Measurements from ENCODE around the gene DGKG. TPM values are rescaled to one million over a fixed set of nuclear protein-coding genes. Genes with fewer than 3 reads are reported as not detected.

The DGKG gene
- total and polyA plus RNA-seq, 2 of the 8 experiments (the other 6 are each of a cell fraction or from before 2014, with no cell fraction given): 0.30 to 0.48 TPM

DNA sequence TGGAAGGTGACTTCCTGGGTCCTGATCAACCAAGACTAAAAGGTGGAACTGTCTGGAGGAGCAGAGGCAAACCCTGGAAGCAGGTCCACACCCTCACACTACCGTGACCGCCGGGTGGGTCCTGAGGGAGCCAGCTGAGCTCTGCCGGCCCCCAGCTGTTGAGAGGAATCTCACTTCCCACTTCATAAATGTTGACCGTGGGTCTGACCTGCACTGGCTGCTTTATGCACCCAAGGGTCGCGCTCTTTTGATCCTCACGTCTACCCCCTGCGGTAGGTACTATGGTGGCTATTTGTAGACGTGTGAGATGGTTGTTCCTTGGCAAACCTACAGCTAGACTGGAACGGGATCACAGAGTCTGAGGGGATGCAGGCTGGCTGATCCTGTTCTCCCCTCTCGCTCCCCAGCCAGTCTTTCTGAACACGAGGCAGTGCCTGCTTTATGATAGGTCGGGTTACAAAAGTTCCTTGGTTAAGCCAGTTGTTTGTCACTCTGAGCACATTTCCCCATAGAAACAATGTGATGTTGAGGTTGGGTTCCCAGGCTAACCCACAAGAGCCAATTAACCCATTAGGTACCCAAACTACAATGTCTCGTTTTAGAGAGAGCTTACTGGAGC lies 140.2 kb downstream of the DGKG start:
- H3K79me1 ChIP-seq (ENCODE audit: low read depth, low read length): no peaks in the 10 kb centered on the region
- H2BK5ac ChIP-seq (ENCODE audit: low read depth, low read length): no peak overlapping the region
- H3K9me3 ChIP-seq (ENCODE audit: insufficient read depth in 2 of 2, low read depth in 1 of 2, low read length in 1 of 2): no peaks in the 10 kb centered on the region
- H4K8ac ChIP-seq (ENCODE audit: extremely low read depth, insufficient read depth, low read length): no peak overlapping the region
- H3K14ac ChIP-seq (ENCODE audit: insufficient read length): no peak overlapping the region
- peaks cover 0 to 2% (median 0%) of the 10 kb centered on the region in 4 experiments; a peak in 1 of 7 replicates for H3K27me3 ChIP-seq (replicated peaks in 1 of 4; ENCODE audit: control insufficient read depth in 3 of 4, extremely low read depth in 1 of 4, insufficient read depth in 3 of 4, low read length in 3 of 4)
- no peak overlapping the region for H3K4me2 ChIP-seq (ENCODE audit: insufficient read depth in 1 of 2, low read depth in 2 of 2, low read length in 2 of 2)
- H3K36me3 ChIP-seq (ENCODE audit: control insufficient read depth in 2 of 4, insufficient read depth in 4 of 4, low read length in 3 of 4): no peaks in the 10 kb centered on the region
- no peaks in the 10 kb centered on the region for H4K20me1 ChIP-seq (replicated peaks in 1 of 2; ENCODE audit: control insufficient read depth in 1 of 2, insufficient read depth in 2 of 2, low read length in 2 of 2)
- H2BK15ac ChIP-seq (ENCODE audit: low read length): no peak overlapping the region; the same call in 1 of the 2 replicates
- H2AFZ ChIP-seq (ENCODE audit: low read length): no peak overlapping the region
- H2BK20ac ChIP-seq (ENCODE audit: low read length): no peak overlapping the region
- H3K23me2 ChIP-seq (ENCODE audit: low read depth, low read length): no peaks in the 10 kb centered on the region
- TF ChIP-seq KDM1A (IDR thresholded peaks at IDR 0.05; ENCODE audit: borderline replicate concordance, low read length) (no peak), TAF1 (IDR thresholded peaks at IDR 0.05; ENCODE audit: low read depth, low read length) (no peak), POLR2AphosphoS5 (IDR thresholded peaks at IDR 0.05; ENCODE audit: low read depth, low read length) (no peak)
- H4K91ac ChIP-seq (replicated peaks; ENCODE audit: insufficient read length, low read length): no peak overlapping the region
- no peak overlapping the region for H2BK120ac ChIP-seq (replicated peaks; ENCODE audit: low read depth, low read length)
- H3K56ac ChIP-seq (replicated peaks; ENCODE audit: insufficient read length, low read depth, low read length): no peak overlapping the region
- no peak overlapping the region for H4K5ac ChIP-seq (ENCODE audit: insufficient read length, low read depth, low read length)
- WGBS, 2 experiments (ENCODE audit: extremely low coverage in 1 of 2, insufficient coverage in 1 of 2, insufficient read length in 1 of 2, insufficient replicate concordance in 2 of 2, low coverage in 1 of 2, low lambda C conversion rate in 2 of 2, missing lambda C conversion rate in 1 of 2): 86% methylated on average over 15 of the region's 15 CpGs; no CpG with 5 or more reads in 1 of the 2 experiments
- no peaks in the 10 kb centered on the region for H3K4me1 ChIP-seq (replicated peaks in 1 of 4; ENCODE audit: control insufficient read depth in 3 of 4, insufficient read depth in 4 of 4, low read length in 3 of 4)
- no peak overlapping the region for H3K27ac ChIP-seq (ENCODE audit: low read depth, low read length)
- no peak overlapping the region for H3K18ac ChIP-seq (ENCODE audit: extremely low read depth, low read length)
- POLR2A ChIA-PET (ENCODE audit: partially characterized antibody): interaction anchor here (1.2 to 1.7 kb wide), 2 partner anchors 14 to 318 kb away, joined by 3 to 5 read pairs; no protein-coding TSS in a partner anchor
- FAIRE-seq: no peak
- H2AK5ac ChIP-seq (ENCODE audit: low read depth, low read length): no peak overlapping the region
- no peak overlapping the region for H3K4me3 ChIP-seq (ENCODE audit: extremely low read depth in 1 of 4, insufficient read depth in 2 of 4, low read depth in 3 of 4, low read length in 4 of 4)
- no peak overlapping the region for H3K23ac ChIP-seq (ENCODE audit: insufficient read length)
- no peak overlapping the region for H2BK12ac ChIP-seq (ENCODE audit: low read depth, low read length)
- H3K9ac ChIP-seq (replicated peaks in 1 of 4; ENCODE audit: extremely low read depth in 1 of 4, low read depth in 3 of 4, low read length in 3 of 4): no peak overlapping the region
- H3K79me2 ChIP-seq (ENCODE audit: control insufficient read depth in 1 of 2, insufficient read depth in 2 of 2, low read length in 2 of 2): no peaks in the 10 kb centered on the region
- CTCF ChIA-PET (ENCODE audit: partially characterized antibody): interaction anchor here (0.6 to 3.9 kb wide), 9 partner anchors 8 to 319 kb away, joined by 3 to 33 read pairs (median 5); no protein-coding TSS in a partner anchor
- DNase-seq (ENCODE audit: low read depth in 1 of 2, low spot score in 2 of 2): no peak
- H3K4ac ChIP-seq (replicated peaks; ENCODE audit: insufficient read length, low read depth, low read length): no peak overlapping the region
